Measurements from ENCODE around the gene LRCH1. TPM values are rescaled to one million over a fixed set of nuclear protein-coding genes. Genes with fewer than 3 reads are reported as not detected.

LRCH1 gene
- total and polyA plus RNA-seq, 2 experiments from 2014 or later = 3.9 to 9.2 TPM

GRCh38 chr13:46605825-46606554, 53.0 kb downstream of the LRCH1 start (continued):
- no peak for TF ChIP-seq CREB1 (CRISPR knock-in tag; IDR thresholded peaks at IDR 0.05; ENCODE audit: low read depth)
- no peak for TF ChIP-seq ZNF331 (CRISPR knock-in tag; IDR thresholded peaks at IDR 0.05; ENCODE audit: low read depth)
- TF ChIP-seq ZNF462 (CRISPR knock-in tag; IDR thresholded peaks at IDR 0.05) = no peak
- no peak for TF ChIP-seq ZNF114 (CRISPR knock-in tag; IDR thresholded peaks at IDR 0.05)

DNA sequence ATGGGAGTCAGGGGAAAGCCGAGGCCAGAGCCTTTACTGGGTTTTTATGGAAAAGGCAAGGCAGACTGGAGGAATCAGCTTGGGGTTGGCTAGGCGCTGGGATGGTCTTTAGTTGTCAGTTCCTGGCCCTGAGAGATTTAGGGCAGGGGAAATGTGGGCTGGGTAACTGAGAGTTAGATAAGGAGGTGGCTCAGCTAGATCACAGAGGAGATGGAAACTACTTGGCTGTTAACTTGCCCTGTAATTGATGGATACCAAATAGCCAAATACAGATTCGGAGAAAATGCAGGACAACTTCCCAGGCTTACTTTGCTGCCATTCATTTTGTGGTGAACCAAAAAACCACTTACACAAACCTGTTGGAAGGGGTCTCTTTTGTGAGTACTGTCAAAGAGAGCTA, 54.0 kb downstream of the LRCH1 start:
- Mint-ChIP-seq H3K9me3 (no peaks in the 10 kb centered on the region), H3K36me3 (ENCODE audit: low read depth) (no peaks in the 10 kb centered on the region), H3K27ac (no peak overlapping the region), H3K4me3 (no peak overlapping the region), H3K27me3 (ENCODE audit: insufficient read depth, low read depth, poor library complexity) (peaks cover 6% of the 10 kb centered on the region), H3K4me1 (peaks cover 22% of the 10 kb centered on the region)
- Histone ChIP-seq H3K36me3 (ENCODE audit: insufficient read depth) (no peaks in the 10 kb centered on the region), H3K4me2 (no peak overlapping the region), H3F3A (replicated peaks; ENCODE audit: low read depth) (no peaks in the 10 kb centered on the region), H3K4me1 (ENCODE audit: insufficient read depth) (peaks cover 13% of the 10 kb centered on the region), H3K4me3 (no peak overlapping the region), H2AFZ (no peak overlapping the region), H4K20me1 (replicated peaks; ENCODE audit: insufficient read depth) (peaks cover 4% of the 10 kb centered on the region; the same call in 1 of the 2 replicates), H3K27me3 (ENCODE audit: insufficient read depth) (no peaks in the 10 kb centered on the region), H3K9me2 (ENCODE audit: insufficient read depth) (no peaks in the 10 kb centered on the region), H3K79me2 (replicated peaks; ENCODE audit: insufficient read depth) (peaks cover 70% of the 10 kb centered on the region), H3K27ac (ENCODE audit: low read depth) (no peak overlapping the region; the same call in 1 of the 2 replicates)
- no peak for ATAC-seq
- no peak for DNase-seq (ENCODE audit: low spot score)
- TF ChIP-seq CREB1 (CRISPR knock-in tag; IDR thresholded peaks at IDR 0.05; ENCODE audit: low read depth) (no peak), POLR2AphosphoS5 (IDR thresholded peaks at IDR 0.05; ENCODE audit: low read depth) (no peak), NANOG (IDR thresholded peaks at IDR 0.05; ENCODE audit: borderline replicate concordance) (no peak), JUNB (IDR thresholded peaks at IDR 0.05; ENCODE audit: unreplicated experiment) (no peak), ETS1 (IDR thresholded peaks at IDR 0.05) (no peak), REST (IDR thresholded peaks at IDR 0.05; ENCODE audit: unreplicated experiment) (no peak), EZH2 (IDR thresholded peaks at IDR 0.05; ENCODE audit: low read depth, unreplicated experiment) (no peak), ZNF331 (CRISPR knock-in tag; IDR thresholded peaks at IDR 0.05; ENCODE audit: low read depth) (no peak), STAT1 (IDR thresholded peaks at IDR 0.05; ENCODE audit: unreplicated experiment) (no peak), CTCF (conservative IDR thresholded peaks at IDR 0.05; ENCODE audit: low read depth in 2 of 2) (no peak), ZNF114 (CRISPR knock-in tag; IDR thresholded peaks at IDR 0.05) (no peak)
